Lung (tissue), 12 donors: ENCODE results near the gene ADCY2. TPM values are rescaled to one million over a fixed set of nuclear protein-coding genes. Genes with fewer than 3 reads are reported as not detected.

Experiments used
- ATAC-seq: fragments of 200-7000 bp; cut with Tn5 transposase; one replicate; pipeline ENCODE4 v1.9.1; 2020; ENCODE audit warnings: moderate number of reproducible peaks; ENCODE audit not compliant: insufficient read depth, low FRiP score
- DNase-seq, 3 donors: peaks; one replicate each; pipeline ENCODE4 v3.0.0-alpha.2; 2013 to 2017
- H3K27ac ChIP-seq, 2 donors: one replicate each; pipeline ENCODE4 v1.5.1; 2013; ENCODE audit warnings: mild to moderate bottlenecking in 2 of 2, moderate library complexity in 2 of 2, control low read depth in 1 of 2, inconsistent platforms in 1 of 2, low read depth in 1 of 2, low read length in 1 of 2
- H3K27me3 ChIP-seq, 3 donors: one replicate each; pipeline ENCODE4 v1.5.1; 2013; ENCODE audit warnings: low read length in 2 of 3; ENCODE audit not compliant: control insufficient read depth in 3 of 3, insufficient read depth in 3 of 3
- H3K36me3 ChIP-seq, 4 donors: one replicate each; pipeline ENCODE4 v1.5.1; 2013; ENCODE audit warnings: low read length in 4 of 4, mild to moderate bottlenecking in 1 of 4, moderate library complexity in 1 of 4; ENCODE audit not compliant: control insufficient read depth in 4 of 4, insufficient read depth in 4 of 4
- H3K4me1 ChIP-seq, 5 donors: one replicate each; pipeline ENCODE4 v1.5.1; 2013; ENCODE audit warnings: low read length in 5 of 5, mild to moderate bottlenecking in 2 of 5, moderate library complexity in 1 of 5; ENCODE audit not compliant: control insufficient read depth in 5 of 5, insufficient read depth in 5 of 5
- H3K4me3 ChIP-seq: one replicate; pipeline ENCODE4 v1.5.1; 2013; ENCODE audit warnings: mild to moderate bottlenecking, control low read depth, moderate library complexity
- H3K9ac ChIP-seq, 2 donors: one replicate each; pipeline ENCODE4 v1.5.1; 2013; ENCODE audit warnings: low read length in 2 of 2, control low read depth in 1 of 2; ENCODE audit not compliant: insufficient read depth in 1 of 2
- H3K9me3 ChIP-seq, 4 donors: one replicate each; pipeline ENCODE4 v1.5.1; 2013; ENCODE audit warnings: low read length in 3 of 4, mild to moderate bottlenecking in 1 of 4, moderate library complexity in 1 of 4; ENCODE audit not compliant: control insufficient read depth in 4 of 4, insufficient read depth in 3 of 4
- CTCF ChIP-seq: IDR thresholded peaks from 2 replicates; pipeline ENCODE4 v1.5.1; 2012; ENCODE audit warnings: mild to moderate bottlenecking; ENCODE audit errors: control extremely low read depth, extremely low read depth
- WGBS, 2 donors: extraction: QIAGEN DNeasy Blood & Tissue Kit; methylation state at CpG; one replicate each; pipeline ENCODE4 v1.1.7; 2013; 5-methylcytosine and 5-hydroxymethylcytosine counted together
- polyA plus RNA-seq, 2 donors: library from polyadenylated mRNA; stranded (reverse); fragments of 200-250 nt; gene quantifications; one replicate each; pipeline ENCODE4 v1.2.1, GENCODE V29; 2013
- total RNA-seq, 2 donors: library from RNA; depleted of rRNA in 1 of 2; stranded (reverse); fragments of >200 nt in 1 of 2; gene quantifications; one replicate each; pipeline ENCODE4 v1.2.1, GENCODE V29; 2014 to 2021
- donor health status: control.
- donor health status: control.
- donor health status: Bipolar disorder and iron deficiency.
- donor health status: healthy.
- donor health status: DM: yes; HTN: yes; CAD: no.

Gene ADCY2
- total and polyA plus RNA-seq, 4 donors: 0.10 to 3.5 (median 0.84) TPM

- Histone ChIP-seq H3K9me3 (peaks cover 0 to 1% (median 0%) of the 10 kb centered on the region in 4 donors), H3K36me3 (no peaks in the 10 kb centered on the region), H3K9ac (no peak overlapping the region), H3K4me3 (no peak overlapping the region), H3K27me3 (no peaks in the 10 kb centered on the region), H3K27ac (no peak overlapping the region), H3K4me1 (no peaks in the 10 kb centered on the region)
- ATAC-seq (no peak), DNase-seq (no peak)
- WGBS, 2 donors: 84 to 85% methylated on average over 2 of the region's 2 CpGs
- no peak for TF ChIP-seq CTCF
Observed at GRCh38 chr5:7473115-7473514, 77.2 kb downstream of the ADCY2 start.

GRCh38 chr5:7473668-7474215 lies 77.8 kb downstream of the ADCY2 start:
- Histone ChIP-seq H3K27ac (no peak overlapping the region), H3K9me3 (peaks cover 0 to 1% (median 0%) of the 10 kb centered on the region in 4 donors), H3K9ac (no peak overlapping the region), H3K4me3 (no peak overlapping the region), H3K4me1 (no peaks in the 10 kb centered on the region), H3K27me3 (no peaks in the 10 kb centered on the region), H3K36me3 (no peaks in the 10 kb centered on the region)
- ATAC-seq (no peak), DNase-seq (no peak)
- WGBS, 2 donors: 43 to 50% methylated on average over 1 of the region's 1 CpG
- no peak for TF ChIP-seq CTCF

- no peak overlapping the region for H3K27ac ChIP-seq
- H3K9ac ChIP-seq: no peak overlapping the region
- H3K4me3 ChIP-seq: no peak overlapping the region
- no peak for TF ChIP-seq CTCF
- no peak for DNase-seq
- WGBS, 2 donors: 89 to 93% methylated on average over 12 of the region's 12 CpGs
- no peaks in the 10 kb centered on the region for H3K4me1 ChIP-seq
- no peaks in the 10 kb centered on the region for H3K27me3 ChIP-seq
- no peak for ATAC-seq
- no peaks in the 10 kb centered on the region for H3K36me3 ChIP-seq
- H3K9me3 ChIP-seq: peaks cover 0 to 1% (median 0%) of the 10 kb centered on the region in 4 donors
Observed at GRCh38 chr5:7474821-7475403, 79.0 kb downstream of the ADCY2 start.

GRCh38 chr5:7478459-7478858 lies 82.5 kb downstream of the ADCY2 start:
- Histone ChIP-seq H3K4me1 (no peaks in the 10 kb centered on the region), H3K9me3 (no peaks in the 10 kb centered on the region), H3K36me3 (no peaks in the 10 kb centered on the region), H3K27me3 (no peaks in the 10 kb centered on the region), H3K9ac (no peak overlapping the region), H3K27ac (no peak overlapping the region), H3K4me3 (no peak overlapping the region)
- ATAC-seq (no peak), DNase-seq (no peak)
- 55% methylated on average over 1 of the region's 1 CpG for WGBS, 2 donors
- no peak for TF ChIP-seq CTCF
